HG02623 (cell line): ENCODE data around the gene TPSAB1.
"Not testable (repeated sequence)": the region's sequence is repeated elsewhere in the genome, so short reads cannot be mapped to it uniquely, and the experiment has no call there.

Experiments used
- ATAC-seq: cut with Tn5 transposase; IDR thresholded peaks from one replicate; pipeline ENCODE4 v1.9.1; 2021; ENCODE audit warnings: moderate library complexity; ENCODE audit not compliant: unreplicated experiment

Gene TPSAB1

DNA sequence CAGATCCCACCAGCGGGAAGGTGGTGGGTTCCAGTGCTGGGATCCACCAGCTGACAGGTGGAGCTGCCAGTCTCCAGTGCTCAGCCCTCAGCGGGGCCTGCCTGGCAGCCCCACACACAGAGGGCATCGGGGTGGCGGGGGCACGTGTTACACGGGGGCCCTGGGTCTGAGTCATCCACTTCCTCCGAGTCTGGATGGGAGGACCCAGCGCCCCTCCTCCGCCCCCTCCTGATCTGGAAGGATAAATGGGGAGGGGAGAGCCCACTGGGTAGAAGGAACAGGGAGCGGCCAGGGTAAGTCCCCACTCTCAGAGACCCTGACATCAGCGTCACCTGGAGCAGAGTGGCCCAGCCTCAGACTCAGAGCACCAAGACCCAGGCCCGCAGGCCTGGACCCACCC, at the start of gene TPSAB1:
TSS of gene TPSAB1 (plus strand) at position 270 of the 400 bp plus-strand sequence. CDS start 234 bp downstream, outside the sequence.
- not testable (repeated sequence) for ATAC-seq

DNA sequence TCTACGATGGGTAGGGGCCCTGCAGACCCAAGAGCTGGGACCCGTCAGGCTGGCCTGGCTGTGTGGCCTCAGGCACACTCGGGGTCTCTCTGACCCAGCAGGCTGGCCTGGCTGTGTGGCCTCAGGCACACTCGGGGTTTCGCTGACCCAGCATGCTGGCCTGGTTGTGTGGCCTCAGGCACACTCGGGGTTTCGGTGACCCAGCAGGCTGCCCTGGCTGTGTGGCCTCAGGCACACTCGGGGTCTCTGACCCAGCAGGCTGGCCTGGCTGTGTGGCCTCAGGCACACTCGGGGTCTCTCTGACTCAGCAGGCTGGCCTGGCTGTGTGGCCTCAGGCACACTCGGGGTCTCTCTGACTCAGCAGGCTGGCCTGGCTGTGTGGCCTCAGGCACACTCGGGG, 49.7 kb upstream of the TPSAB1 start:
- ATAC-seq = not testable (repeated sequence)

DNA sequence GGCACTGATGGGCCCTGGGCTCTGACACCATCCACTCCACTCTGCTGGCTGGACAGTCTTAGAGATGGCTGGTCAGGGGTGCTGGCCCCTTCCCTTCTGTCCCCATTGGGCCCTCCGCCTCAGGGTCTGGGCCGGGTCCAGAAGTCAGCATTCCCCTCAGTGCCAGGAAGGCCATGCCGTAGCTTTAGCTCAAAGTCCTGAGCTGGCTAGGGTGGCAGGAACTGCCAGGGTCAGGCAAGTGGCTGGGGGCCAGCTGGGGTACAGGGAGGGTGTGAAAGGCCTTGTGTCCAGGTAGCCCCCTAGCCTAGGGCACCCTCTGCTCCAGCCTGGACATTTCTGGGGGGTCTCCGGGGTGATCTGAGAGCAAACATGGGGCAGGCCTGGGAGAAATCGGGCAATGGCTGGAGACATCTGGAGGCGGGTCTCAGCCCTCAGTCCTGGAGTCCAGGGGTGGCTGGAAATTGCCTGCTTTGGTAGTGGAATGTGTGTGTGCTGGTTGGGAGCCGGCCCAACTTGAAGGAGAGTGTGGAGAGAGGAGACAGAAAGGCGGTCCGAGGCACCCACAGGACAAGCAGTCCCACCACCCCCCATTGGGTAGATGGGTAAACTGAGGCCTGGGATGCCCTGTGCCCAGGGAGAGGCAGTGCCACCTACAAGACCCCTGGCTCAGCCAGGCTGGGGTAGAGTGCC, 48.0 kb upstream of the TPSAB1 start:
- ATAC-seq = no peak

DNA sequence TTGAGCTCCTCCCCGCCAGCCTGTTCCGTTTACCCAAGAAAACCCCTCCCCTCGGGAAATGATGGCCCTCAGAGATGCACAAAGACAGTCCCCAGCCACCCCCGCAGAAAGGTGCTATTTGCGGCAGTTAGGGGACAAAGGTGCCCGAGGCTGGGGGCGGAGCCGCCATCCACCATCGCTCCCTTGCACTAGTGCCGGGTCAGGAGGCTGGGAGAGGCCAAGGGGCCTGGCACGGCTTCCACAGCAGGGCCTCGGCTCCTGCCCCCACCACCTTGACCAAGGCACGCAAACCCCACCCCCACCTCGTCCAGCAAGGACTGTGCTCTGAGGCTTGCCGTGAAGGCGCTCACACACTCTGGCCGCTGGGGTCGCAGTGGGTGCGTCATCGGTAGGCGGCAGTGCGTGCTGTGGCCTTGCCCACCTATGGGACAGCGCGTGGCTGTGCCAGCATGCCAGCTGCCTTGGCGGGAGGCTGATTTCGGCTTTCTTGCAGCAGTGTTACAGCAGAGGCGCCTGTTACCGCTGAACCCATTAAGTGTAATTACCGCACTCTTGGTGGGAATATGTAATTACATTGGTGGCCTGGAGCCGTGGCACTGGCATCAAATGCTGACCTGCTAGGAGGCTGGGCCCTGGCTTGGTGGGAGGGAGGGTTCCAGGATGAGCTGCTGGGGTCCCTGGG, 47.2 kb upstream of the TPSAB1 start:
- ATAC-seq = no peak

DNA sequence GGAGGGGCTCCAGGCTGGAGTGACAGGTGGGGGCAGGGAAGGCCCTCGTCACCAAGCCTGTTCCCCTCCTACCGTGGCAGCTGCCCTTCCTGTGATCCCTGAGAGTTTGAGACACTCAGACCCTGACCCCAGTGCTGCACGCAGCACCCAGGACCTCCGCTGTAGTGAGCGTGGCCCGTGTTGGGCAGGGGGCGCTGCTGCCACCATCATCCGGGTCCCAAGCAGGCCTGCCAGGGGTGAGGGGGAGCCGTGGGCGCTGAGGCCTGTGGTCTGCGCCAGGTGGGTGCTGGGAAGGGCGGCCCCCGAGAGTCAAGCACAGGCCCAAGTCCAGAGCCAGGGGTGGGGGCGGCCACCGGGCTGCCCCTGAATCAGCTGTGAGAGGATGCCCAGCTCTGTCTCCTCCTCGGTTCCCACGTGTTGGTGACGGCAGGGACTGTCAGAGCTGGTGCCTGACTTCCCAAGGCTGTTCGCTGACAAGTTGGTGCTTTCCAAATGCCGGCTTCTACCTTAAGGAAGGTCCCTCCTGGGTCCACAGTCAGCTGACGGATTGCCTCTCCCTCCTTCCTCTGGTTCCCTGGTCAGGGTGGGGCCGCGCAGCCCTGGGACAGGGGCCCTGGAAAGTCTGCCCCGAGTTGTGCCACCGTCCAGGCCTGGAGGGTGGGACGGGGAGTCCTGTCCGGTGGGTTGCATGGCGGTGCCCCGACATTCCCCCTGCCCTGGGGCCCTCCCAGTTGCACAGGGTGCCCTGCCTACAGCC, 46.5 kb upstream of the TPSAB1 start:
- no peak for ATAC-seq

DNA sequence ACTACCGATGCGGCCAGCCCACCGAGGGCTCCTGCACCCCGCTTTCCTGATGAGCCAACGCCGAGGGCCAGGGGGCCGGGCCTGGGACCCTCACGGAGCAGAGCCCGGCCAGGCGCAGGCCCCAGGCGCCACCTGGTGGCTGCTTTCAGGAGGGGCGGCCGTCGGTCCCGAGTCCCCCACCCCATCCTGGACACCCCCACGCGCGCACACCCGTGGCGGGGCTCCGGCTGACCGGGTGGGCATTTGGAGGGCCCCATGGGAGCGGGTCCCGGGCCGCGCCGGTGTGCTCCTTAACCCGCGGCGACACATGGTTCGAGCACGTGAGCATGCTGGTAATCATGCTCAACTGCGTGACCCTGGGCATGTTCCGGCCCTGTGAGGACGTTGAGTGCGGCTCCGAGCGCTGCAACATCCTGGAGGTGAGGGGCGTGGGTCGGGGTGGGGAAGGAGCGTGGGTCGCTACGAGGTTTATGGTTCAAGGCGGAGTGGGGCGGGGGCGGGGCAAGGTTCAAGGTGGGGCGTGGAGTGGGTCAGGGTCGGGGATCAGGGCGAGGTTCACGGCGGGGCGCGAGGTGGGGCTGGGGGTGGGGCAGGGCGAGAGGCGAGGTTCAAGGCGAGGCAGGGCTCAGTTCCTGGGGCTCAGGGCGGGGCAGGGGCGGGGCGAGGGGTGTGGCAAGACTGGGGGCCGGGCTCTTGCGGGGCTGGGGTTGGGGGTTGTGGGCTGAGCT, 45.7 kb upstream of the TPSAB1 start:
- no peak for ATAC-seq

DNA sequence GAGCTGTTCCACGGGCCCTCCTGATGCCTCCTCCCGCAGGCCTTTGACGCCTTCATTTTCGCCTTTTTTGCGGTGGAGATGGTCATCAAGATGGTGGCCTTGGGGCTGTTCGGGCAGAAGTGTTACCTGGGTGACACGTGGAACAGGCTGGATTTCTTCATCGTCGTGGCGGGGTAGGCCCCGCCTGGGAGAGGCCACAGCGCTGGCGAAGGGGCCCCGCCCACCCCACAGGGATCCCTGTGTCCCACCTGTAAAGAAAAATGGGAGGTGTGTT, 45.2 kb upstream of the TPSAB1 start:
- no peak for ATAC-seq

DNA sequence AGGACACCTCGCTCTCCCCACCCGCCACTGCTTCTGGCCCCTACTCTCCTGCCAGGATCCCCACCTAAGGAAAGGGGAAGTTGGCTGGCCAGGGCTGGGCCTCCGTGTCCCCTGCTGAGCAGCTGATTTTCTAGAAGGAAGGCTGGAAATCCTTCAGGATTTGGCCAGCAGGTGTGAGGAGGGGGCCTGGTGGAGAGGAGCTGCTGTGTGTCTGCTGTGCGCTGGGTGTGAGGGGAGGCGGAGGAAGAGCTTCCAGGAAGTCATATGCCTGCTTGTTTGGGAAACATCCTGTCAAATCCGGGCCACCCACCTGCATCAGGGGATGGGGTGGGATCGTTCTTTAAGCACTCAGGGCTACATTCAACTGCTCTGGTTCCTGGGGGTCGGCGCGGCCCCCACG, 44.0 kb upstream of the TPSAB1 start:
- no peak for ATAC-seq

DNA sequence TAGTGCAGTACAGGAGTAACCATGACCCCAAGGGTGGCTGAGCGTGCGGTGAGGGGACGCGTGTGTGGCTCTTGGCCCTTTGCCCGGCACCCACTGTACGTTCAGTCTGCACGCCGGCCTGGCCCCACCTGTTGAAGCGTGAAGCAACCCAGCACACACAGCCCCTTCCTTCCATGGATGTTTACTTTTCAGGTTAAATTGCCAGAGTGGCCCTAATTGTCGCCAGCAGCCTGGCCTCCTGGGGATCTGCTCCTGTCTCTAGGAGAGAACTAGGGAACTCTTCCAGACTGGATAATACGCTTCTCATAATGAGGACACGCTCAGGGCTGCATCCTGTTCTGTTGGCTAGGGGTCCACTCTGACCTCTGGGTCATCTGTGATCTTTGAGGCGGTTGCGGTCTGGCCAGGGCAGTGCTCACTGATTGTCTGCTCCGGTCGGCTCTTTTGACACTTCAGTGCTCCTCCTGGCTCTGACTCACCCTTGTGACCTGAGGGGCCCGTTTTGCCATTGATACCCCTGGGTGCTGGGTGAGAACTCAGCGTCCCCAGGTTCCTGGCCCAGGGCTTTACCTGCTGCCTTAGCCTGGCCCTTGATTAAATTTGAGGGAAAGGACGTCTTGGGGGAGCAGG, 43.2 kb upstream of the TPSAB1 start:
- ATAC-seq = no peak

DNA sequence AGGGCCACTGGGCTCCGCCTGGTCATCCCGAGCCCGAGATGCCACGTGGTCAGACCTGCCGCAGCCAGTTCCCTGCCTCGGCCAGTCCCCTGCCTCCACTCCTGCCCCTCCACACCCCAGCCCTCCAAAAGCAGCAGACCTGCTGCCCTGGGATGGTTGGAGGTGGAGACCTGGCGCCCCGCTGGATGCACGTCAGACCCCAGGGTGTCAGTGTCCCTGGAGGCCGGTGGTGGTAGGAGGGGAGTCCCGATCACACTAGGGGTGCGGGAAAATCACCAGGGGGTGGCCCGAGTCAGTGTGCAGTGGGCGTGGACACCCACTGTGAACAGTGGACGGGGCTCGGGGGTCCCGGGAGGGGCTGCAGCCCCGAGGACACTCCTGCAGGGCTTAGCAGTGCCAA, 42.3 kb upstream of the TPSAB1 start:
- ATAC-seq = no peak

DNA sequence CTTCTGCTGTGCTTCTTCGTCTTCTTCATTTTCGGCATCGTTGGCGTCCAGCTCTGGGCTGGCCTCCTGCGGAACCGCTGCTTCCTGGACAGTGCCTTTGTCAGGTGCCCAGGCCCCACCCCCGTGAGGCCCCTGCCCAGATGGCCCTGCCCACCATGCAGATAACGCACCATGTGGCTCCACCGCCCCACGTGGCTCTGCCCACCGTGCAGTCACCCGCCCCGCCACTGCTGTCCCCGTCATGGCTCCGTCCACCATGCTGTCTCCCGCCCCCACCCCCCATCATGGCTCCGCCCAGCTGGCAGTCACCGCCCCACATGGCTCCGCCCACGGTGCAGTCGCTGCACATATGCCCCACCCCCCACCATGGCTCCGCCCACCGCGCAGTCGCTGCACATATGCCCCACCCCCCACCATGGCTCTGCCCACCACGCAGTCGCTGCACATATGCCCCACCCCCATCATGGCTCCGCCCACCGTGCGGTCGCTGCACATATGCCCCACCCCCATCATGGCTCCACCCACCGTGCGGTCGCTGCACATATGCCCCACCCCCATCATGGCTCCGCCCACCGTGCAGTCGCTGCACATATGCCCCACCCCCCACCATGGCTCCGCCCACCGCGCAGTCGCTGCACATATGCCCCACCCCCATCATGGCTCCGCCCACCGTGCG, 41.7 kb upstream of the TPSAB1 start:
- not testable (repeated sequence) for ATAC-seq

DNA sequence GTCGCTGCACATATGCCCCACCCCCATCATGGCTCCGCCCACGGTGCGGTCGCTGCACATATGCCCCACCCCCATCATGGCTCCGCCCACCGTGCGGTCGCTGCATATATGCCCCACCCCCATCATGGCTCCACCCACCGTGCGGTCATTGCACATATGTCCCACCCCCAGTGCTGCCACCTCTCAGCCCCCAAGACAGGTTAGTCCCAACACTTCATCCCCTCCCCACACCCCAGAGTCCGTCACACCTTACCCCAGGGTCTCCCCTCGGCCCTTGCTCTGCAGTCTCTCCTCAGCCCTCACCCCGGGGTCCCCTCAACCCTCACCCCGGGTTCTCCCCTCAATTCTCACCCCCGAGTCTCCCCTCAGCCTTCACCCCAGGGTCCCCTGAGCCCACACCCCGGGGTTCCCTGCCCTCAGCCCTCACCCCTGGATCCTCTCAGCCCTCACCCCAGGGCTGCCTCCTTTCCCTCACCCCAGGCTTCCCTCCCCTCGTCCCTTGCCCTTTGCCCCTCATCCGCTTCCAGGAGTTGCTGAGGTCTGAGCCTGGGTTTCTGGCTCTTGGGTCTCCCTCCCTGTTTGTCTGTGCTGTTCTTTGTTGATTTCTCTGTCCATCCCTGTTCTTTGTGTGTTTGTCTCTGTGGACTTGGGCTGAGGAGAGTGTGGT, 41.0 kb upstream of the TPSAB1 start:
- no peak for ATAC-seq

DNA sequence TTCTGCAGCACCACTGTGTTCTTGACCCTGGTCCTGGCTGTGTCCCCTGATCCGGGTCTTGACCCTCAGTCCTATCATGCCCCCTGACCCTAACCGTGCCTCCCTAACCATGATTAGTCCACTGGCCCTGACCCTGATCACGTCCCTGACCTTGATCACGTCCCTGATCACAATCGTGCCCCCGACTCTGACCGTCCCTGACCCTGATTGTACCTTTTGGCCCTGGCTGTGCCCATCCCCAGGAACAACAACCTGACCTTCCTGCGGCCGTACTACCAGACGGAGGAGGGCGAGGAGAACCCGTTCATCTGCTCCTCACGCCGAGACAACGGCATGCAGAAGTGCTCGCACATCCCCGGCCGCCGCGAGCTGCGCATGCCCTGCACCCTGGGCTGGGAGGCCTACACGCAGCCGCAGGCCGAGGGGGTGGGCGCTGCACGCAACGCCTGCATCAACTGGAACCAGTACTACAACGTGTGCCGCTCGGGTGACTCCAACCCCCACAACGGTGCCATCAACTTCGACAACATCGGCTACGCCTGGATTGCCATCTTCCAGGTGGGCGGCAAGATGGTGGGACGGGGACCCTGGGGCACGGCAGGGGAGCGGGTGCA, 40.4 kb upstream of the TPSAB1 start:
- ATAC-seq = no peak

DNA sequence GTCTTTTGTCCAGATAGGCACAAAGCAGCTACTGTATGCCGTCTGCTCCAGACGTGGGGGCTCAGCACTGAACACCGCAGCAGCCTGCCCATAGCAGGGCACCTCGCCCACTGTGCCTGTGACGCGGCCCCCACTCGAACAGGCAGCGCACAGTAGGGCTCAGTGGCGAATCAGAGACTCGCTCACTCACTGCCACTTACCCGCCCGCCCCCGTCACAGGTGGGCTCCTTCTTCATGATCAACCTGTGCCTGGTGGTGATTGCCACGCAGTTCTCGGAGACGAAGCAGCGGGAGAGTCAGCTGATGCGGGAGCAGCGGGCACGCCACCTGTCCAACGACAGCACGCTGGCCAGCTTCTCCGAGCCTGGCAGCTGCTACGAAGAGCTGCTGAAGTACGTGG, 39.1 kb upstream of the TPSAB1 start:
- no peak for ATAC-seq

DNA sequence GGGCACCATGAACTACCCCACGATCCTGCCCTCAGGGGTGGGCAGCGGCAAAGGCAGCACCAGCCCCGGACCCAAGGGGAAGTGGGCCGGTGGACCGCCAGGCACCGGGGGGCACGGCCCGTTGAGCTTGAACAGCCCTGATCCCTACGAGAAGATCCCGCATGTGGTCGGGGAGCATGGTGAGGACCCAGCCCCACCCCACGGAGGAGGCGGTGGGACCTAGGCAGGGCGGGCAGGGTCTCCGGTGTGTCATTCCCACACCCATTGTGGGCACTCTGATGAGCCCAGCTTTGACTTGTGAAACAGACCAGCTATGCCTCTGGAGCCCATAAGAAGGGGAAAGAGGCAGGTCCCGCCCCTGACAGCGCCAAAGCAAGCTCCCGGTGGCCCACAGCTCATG, 38.2 kb upstream of the TPSAB1 start:
- ATAC-seq = no peak

DNA sequence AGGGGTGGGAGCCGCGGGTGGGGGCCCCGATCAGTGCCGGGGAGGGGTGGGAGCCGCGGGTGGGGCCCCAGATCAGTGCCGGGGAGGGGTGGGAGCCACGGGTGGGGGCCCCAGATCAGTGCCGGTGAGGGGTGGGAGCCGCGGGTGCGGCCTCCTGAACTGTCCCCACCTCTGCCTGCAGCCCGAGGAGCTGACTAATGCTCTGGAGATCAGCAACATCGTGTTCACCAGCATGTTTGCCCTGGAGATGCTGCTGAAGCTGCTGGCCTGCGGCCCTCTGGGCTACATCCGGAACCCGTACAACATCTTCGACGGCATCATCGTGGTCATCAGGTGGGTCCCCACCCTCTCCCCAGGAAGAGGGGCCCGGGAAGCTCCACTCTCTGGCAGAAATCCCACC, 35.6 kb upstream of the TPSAB1 start:
- no peak for ATAC-seq

DNA sequence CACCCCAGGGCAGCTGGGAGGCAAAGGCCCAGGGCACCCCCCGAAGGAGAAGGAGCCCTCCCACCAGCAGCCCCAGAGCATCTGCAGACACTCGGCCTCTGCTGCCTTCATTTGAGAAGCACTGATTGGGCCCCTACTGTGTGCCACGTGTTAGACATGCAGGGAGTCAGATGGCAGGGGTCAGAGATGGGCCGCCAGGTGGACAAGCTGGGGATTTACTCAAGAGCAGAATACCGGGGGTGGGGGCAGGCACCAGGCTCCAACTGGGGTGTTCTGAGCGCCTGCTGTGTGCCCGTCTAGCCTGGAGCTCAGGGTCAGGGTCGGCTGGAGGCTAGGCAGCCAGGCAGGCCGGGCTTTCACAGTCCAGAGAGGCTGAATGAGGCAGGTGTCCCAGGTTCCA, 34.2 kb upstream of the TPSAB1 start:
- no peak for ATAC-seq

DNA sequence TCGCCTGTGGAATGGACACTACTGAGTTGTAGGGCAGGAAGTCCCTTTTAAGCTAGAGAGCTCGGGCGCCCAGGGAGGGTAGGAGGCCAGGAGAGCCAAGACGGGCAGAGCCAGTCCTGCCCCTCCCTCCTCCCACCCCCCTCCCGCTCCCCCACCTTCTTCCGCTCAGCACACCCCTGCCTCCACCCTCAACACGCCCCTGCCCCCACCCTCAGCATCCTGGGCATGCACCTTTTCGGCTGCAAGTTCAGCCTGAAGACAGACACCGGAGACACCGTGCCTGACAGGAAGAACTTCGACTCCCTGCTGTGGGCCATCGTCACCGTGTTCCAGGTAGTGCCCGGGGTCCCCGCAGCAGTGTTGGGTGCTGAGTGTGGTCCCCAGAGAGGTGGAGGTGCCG, 33.7 kb upstream of the TPSAB1 start:
- no peak for ATAC-seq

DNA sequence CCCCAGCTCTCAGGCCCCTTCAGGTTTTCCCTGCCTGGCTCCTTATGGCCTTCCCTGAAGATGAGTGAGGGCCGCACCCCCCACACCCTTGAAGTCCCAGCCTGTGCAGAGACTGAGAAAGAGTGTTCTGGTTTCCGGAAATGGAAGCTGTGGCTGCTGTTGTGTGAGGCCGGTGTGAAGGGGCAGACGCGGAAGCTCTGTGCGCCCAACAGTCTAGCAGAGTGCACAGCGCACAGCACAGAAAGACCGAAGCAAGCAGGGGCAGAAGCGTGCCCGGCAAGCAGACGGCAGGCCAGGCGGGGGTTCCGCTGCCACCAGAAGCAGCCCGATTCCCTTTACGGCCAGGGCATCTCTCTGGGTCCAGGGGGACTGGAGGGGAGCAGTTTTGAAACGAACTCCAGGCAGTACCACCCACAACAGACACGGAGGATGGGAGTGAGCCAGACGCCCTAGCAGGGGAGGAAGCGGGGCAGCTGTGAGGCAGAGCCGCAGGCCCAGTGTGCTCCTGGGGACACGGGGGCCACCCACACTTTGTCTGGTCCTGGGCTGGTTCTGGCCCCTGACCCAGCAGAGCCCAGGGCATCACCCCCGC, 32.2 kb upstream of the TPSAB1 start:
- ATAC-seq = no peak
